Measurements from ENCODE around the gene BCL7A. TPM values are rescaled to one million over a fixed set of nuclear protein-coding genes. Genes with fewer than 3 reads are reported as not detected.
A peak's percentile ranks its signal among the peaks of the same experiment; 100 is the strongest.
"Not testable (repeated sequence)": the region's sequence is repeated elsewhere in the genome, so short reads cannot be mapped to it uniquely, and the experiment has no call there.

BCL7A gene
- total and polyA plus RNA-seq, 11 donors = 4.0 to 22.1 (median 14.3) TPM

GRCh38 chr12:122102331-122102730 is 80.6 kb downstream of the BCL7A start:
- 56 to 74% (median 70%) methylated on average over 3 of the region's 3 CpGs for WGBS, 4 donors
- intact Hi-C loops (cut with DNase I) = no loop called here
- Histone ChIP-seq H3K27ac (peak overlapping the region in 7 of 12 donors; percentile 3 to 31 (median 7)), H3K4me3 (no peak overlapping the region), H3K9me3 (no peaks in the 10 kb centered on the region), H3K36me3 (no peaks in the 10 kb centered on the region), H3K4me1 (peaks cover 0 to 95% (median 67%) of the 10 kb centered on the region in 12 donors), H3K27me3 (no peaks in the 10 kb centered on the region)
- peak in 3 of 5 donors; percentile 47 to 63 (median 63) for DNase-seq
- peak in 1 of 4 donors; percentile 34 for ATAC-seq
- TF ChIP-seq CTCF (IDR thresholded peaks at IDR 0.05) (no peak), POLR2A (IDR thresholded peaks at IDR 0.05) (no peak)

- TF ChIP-seq CTCF (IDR thresholded peaks at IDR 0.05) = no peak
- no peak for TF ChIP-seq POLR2A (IDR thresholded peaks at IDR 0.05)
- ATAC-seq (peak in 1 of 4 donors; percentile 47), DNase-seq (no peak)
- peak overlapping the region in 1 of 12 donors; percentile 3 for H3K4me3 ChIP-seq
- peaks cover 6 to 95% (median 63%) of the 10 kb centered on the region in 12 donors for H3K4me1 ChIP-seq
- no peaks in the 10 kb centered on the region for H3K27me3 ChIP-seq
- intact Hi-C loops (cut with DNase I) = loop anchor here in 3 of 10 donors (5.0 kb wide), 2 partner anchors 33 to 43 kb away; no protein-coding TSS in a partner anchor
- no peaks in the 10 kb centered on the region for H3K36me3 ChIP-seq
- no peaks in the 10 kb centered on the region for H3K9me3 ChIP-seq
- H3K27ac ChIP-seq = peak overlapping the region in 3 of 12 donors; percentile 2 to 70 (median 61)
- 49 to 51% (median 50%) methylated on average over 7 of the region's 7 CpGs for WGBS, 4 donors
Observed at GRCh38 chr12:122104844-122105243, 83.2 kb downstream of the BCL7A start.

DNA sequence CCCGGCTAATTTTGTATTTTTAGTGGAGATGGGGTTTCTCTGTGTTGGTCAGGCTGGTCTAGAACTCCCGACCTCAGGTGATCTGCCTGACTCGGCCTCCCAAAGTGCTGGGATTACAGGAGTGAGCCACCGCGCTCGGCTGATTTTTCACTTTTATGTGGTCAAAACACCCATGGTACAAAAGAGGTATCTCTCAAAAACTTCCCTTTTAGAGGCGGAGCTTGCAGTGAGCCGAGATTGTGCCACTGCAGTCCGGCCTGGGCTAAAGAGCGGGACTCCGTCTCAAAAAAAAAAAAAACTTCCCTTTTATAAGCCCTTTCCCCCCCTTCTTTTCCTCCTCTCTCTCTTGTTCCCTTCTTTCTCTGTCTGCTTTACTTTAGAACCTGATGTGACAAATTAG is 83.8 kb downstream of the BCL7A start:
- H3K9me3 ChIP-seq, H3K27me3 ChIP-seq, DNase-seq, H3K36me3 ChIP-seq, ATAC-seq: not testable (repeated sequence)
- WGBS, 4 donors = 81 to 90% (median 87%) methylated on average over 11 of the region's 11 CpGs
- intact Hi-C loops (cut with DNase I) = loop anchor here in 3 of 10 donors (5.0 kb wide), 2 partner anchors 33 to 43 kb away; no protein-coding TSS in a partner anchor
- H3K27ac ChIP-seq = peak overlapping the region in 2 of 12 donors; percentile 61 to 70
- H3K4me3 ChIP-seq = peak overlapping the region in 1 of 12 donors; percentile 3
- H3K4me1 ChIP-seq = peaks cover 6 to 90% (median 58%) of the 10 kb centered on the region in 12 donors

- Histone ChIP-seq H3K4me1 (peaks cover 6 to 78% (median 55%) of the 10 kb centered on the region in 12 donors), H3K9me3 (no peaks in the 10 kb centered on the region), H3K27me3 (no peaks in the 10 kb centered on the region), H3K4me3 (no peak overlapping the region), H3K36me3 (no peaks in the 10 kb centered on the region), H3K27ac (peak overlapping the region in 3 of 12 donors; percentile 11 to 61 (median 49))
- DNase-seq (peak in 4 of 5 donors; percentile 60 to 84 (median 72)), ATAC-seq (peak; percentile 70 to 98 (median 82))
- TF ChIP-seq CTCF (IDR thresholded peaks at IDR 0.05) = no peak
- no peak for TF ChIP-seq POLR2A (IDR thresholded peaks at IDR 0.05)
- intact Hi-C loops (cut with DNase I) = loop anchor here in 3 of 10 donors (5.0 kb wide), 2 partner anchors 35 to 45 kb away; no protein-coding TSS in a partner anchor
- WGBS, 4 donors = 41 to 49% (median 44%) methylated on average over 4 to 8 of the region's 8 CpGs
Observed at GRCh38 chr12:122106843-122107242, 85.2 kb downstream of the BCL7A start.

Data from heart left ventricle (tissue), 16 donors.